Keratinocyte (primary cell): ENCODE measurements around the gene DEPDC1B. TPM values are rescaled to one million over a fixed set of nuclear protein-coding genes. Genes with fewer than 3 reads are reported as not detected.
"Not testable (repeated sequence)": the region's sequence is repeated elsewhere in the genome, so short reads cannot be mapped to it uniquely, and the experiment has no call there.

ENCODE experiments used
- DNase-seq: peaks from one replicate; pipeline ENCODE4 v3.0.0-alpha.2; 2011; ENCODE audit warnings: low read depth, missing footprints, low spot score
- FAIRE-seq: peaks from 2 replicates; lab custom pipeline; 2011; peaks lifted over from hg19 to GRCh38; lab: Jason Lieb, UNC
- H2AFZ ChIP-seq: 2 replicates; pipeline ENCODE4 v1.6.0; 2012; ENCODE audit warnings: low read length, control low read depth, inconsistent platforms; ENCODE audit not compliant: control insufficient read depth
- H3K27ac ChIP-seq: 2 replicates; pipeline ENCODE4 v1.5.1; 2011; ENCODE audit warnings: low read length; ENCODE audit not compliant: control insufficient read depth, insufficient read depth
- H3K27me3 ChIP-seq: 3 replicates; pipeline ENCODE4 v1.6.0; 2011; ENCODE audit warnings: low read length; ENCODE audit not compliant: control insufficient read depth, insufficient read depth; ENCODE audit errors: extremely low read depth
- H3K36me3 ChIP-seq, 2 experiments: 2 replicates in 1 of 2; 3 replicates in 1 of 2; pipeline ENCODE4 v1.5.1; 2011; ENCODE audit warnings: low read length in 2 of 2, mild to moderate bottlenecking in 1 of 2; ENCODE audit not compliant: control insufficient read depth in 2 of 2, insufficient read depth in 2 of 2; ENCODE audit errors: extremely low read depth in 1 of 2
- H3K4me1 ChIP-seq: 3 replicates; pipeline ENCODE4 v1.5.1; 2011; ENCODE audit warnings: low read length; ENCODE audit not compliant: control insufficient read depth, insufficient read depth; ENCODE audit errors: extremely low read depth
- H3K4me2 ChIP-seq: 3 replicates; pipeline ENCODE4 v1.6.0; 2011; ENCODE audit warnings: low read depth, low read length; ENCODE audit not compliant: control insufficient read depth, insufficient read depth; ENCODE audit errors: extremely low read depth
- H3K4me3 ChIP-seq, 3 experiments: fragments of 200-600 bp in 1 of 3; sonication (generic) in 1 of 3; 2 replicates in 2 of 3; 3 replicates in 1 of 3; pipeline ENCODE4 v1.5.1; 2011 to 2016; ENCODE audit warnings: low read length in 3 of 3, mild to moderate bottlenecking in 3 of 3, control low read depth in 2 of 3, inconsistent platforms in 1 of 3, low read depth in 1 of 3, mixed read lengths in 1 of 3, mixed run types in 1 of 3, moderate library complexity in 1 of 3; ENCODE audit not compliant: control insufficient read depth in 2 of 3, insufficient read depth in 2 of 3; ENCODE audit errors: extremely low read depth in 1 of 3
- H3K79me2 ChIP-seq: 2 replicates; pipeline ENCODE4 v1.6.0; 2012; ENCODE audit warnings: low read length; ENCODE audit not compliant: control insufficient read depth, insufficient read depth
- H3K9ac ChIP-seq: 3 replicates; pipeline ENCODE4 v1.6.0; 2011; ENCODE audit warnings: low read length; ENCODE audit not compliant: control insufficient read depth, insufficient read depth; ENCODE audit errors: extremely low read depth
- H3K9me1 ChIP-seq: 3 replicates; pipeline ENCODE4 v1.6.0; 2011; ENCODE audit warnings: low read length; ENCODE audit not compliant: control insufficient read depth, insufficient read depth; ENCODE audit errors: extremely low read depth
- H3K9me3 ChIP-seq: 2 replicates; pipeline ENCODE4 v1.5.1; 2012; ENCODE audit warnings: low read depth, low read length; ENCODE audit not compliant: control insufficient read depth
- H4K20me1 ChIP-seq: 3 replicates; pipeline ENCODE4 v1.6.0; 2011; ENCODE audit warnings: low read length; ENCODE audit not compliant: control insufficient read depth, insufficient read depth; ENCODE audit errors: extremely low read depth
- CTCF ChIP-seq, 3 experiments: IDR thresholded peaks in 1 of 3; conservative IDR thresholded peaks in 1 of 3; optimal IDR thresholded peaks in 1 of 3; 2 replicates in 2 of 3; 3 replicates in 1 of 3; pipeline versions ENCODE3 to v1.5.1; 2011; ENCODE audit warnings: low read length in 3 of 3, mild to moderate bottlenecking in 3 of 3, moderate library complexity in 2 of 3, control low read depth in 1 of 3, inconsistent platforms in 1 of 3; ENCODE audit not compliant: insufficient read depth in 2 of 3; ENCODE audit errors: extremely low read depth in 1 of 3
- EZH2 ChIP-seq: IDR thresholded peaks from one replicate; pipeline ENCODE4 v1.6.1; 2012; ENCODE audit warnings: inconsistent platforms, mild to moderate bottlenecking, low read length, moderate library complexity
- dilution Hi-C: fragments of 300-500 bp; cut with MboI; formaldehyde crosslinking; loops from one replicate; pipeline ENCODE4 v1.7.0; 2020; ENCODE audit warnings: low sequenced_read_pairs; ENCODE audit not compliant: extremely low pct_ligation_motif_present
- polyA plus RNA-seq, 5 experiments: library from polyadenylated mRNA; depleted of rRNA in 3 of 5; stranded (reverse) in 3 of 5; stranded (forward) in 1 of 5; unstranded in 1 of 5; fragments of >200 nt; gene quantifications; 1 replicate in 1 of 5; 2 replicates in 3 of 5; 3 replicates in 1 of 5; pipeline versions ENCODE4 v1.2.1 to v1.2.3, GENCODE V29; 2011 to 2012; ENCODE audit warnings: missing spikeins in 2 of 5, low read depth in 1 of 5, low replicate concordance in 1 of 5

DEPDC1B gene
- polyA plus RNA-seq, 1 donor (not counting 4 experiments of a cell fraction or from before 2014, with no cell fraction given) = 19.5 TPM

GRCh38 chr5:60630836-60631235 is 69.1 kb downstream of the DEPDC1B start:
- H2AFZ ChIP-seq = no peak overlapping the region
- no peaks in the 10 kb centered on the region for H3K27me3 ChIP-seq
- H3K4me1 ChIP-seq = no peaks in the 10 kb centered on the region
- no peaks in the 10 kb centered on the region for H3K9me1 ChIP-seq
- DNase-seq (no peak), FAIRE-seq (no peak)
- TF ChIP-seq EZH2 = no peak
- TF ChIP-seq CTCF (optimal IDR thresholded peaks at IDR 0.05 in 1 of 3, IDR thresholded peaks at IDR 0.05 in 1 of 3, conservative IDR thresholded peaks at IDR 0.05 in 1 of 3; ENCODE audit: extremely low read depth in 1 of 3, insufficient read depth in 2 of 3, low read length in 3 of 3) = no peak
- H3K9ac ChIP-seq = no peak overlapping the region
- no peaks in the 10 kb centered on the region for H3K79me2 ChIP-seq
- no peaks in the 10 kb centered on the region for H4K20me1 ChIP-seq
- H3K27ac ChIP-seq = no peak overlapping the region
- dilution Hi-C loops = no loop called here
- H3K4me2 ChIP-seq = no peak overlapping the region
- no peaks in the 10 kb centered on the region for H3K9me3 ChIP-seq
- peaks cover 0 to 10% of the 10 kb centered on the region in 2 experiments for H3K36me3 ChIP-seq
- H3K4me3 ChIP-seq = no peak overlapping the region

GRCh38 chr5:60630179-60630578 is 69.8 kb downstream of the DEPDC1B start:
- no peak overlapping the region for H3K4me3 ChIP-seq
- no peaks in the 10 kb centered on the region for H3K4me1 ChIP-seq
- no peak overlapping the region for H2AFZ ChIP-seq
- no peaks in the 10 kb centered on the region for H3K9me1 ChIP-seq
- no peaks in the 10 kb centered on the region for H3K9me3 ChIP-seq
- H3K27ac ChIP-seq = no peak overlapping the region
- no peak for FAIRE-seq
- no peaks in the 10 kb centered on the region for H3K27me3 ChIP-seq
- peaks cover 0 to 10% of the 10 kb centered on the region in 2 experiments for H3K36me3 ChIP-seq
- H4K20me1 ChIP-seq = no peaks in the 10 kb centered on the region
- H3K4me2 ChIP-seq = no peak overlapping the region
- H3K79me2 ChIP-seq = no peaks in the 10 kb centered on the region
- no peak for TF ChIP-seq EZH2
- no peak for TF ChIP-seq CTCF (optimal IDR thresholded peaks at IDR 0.05 in 1 of 3, IDR thresholded peaks at IDR 0.05 in 1 of 3, conservative IDR thresholded peaks at IDR 0.05 in 1 of 3; ENCODE audit: extremely low read depth in 1 of 3, insufficient read depth in 2 of 3, low read length in 3 of 3)
- no peak for DNase-seq
- dilution Hi-C loops = no loop called here
- H3K9ac ChIP-seq = no peak overlapping the region

- DNase-seq, H3K27ac ChIP-seq, H3K27me3 ChIP-seq, H3K79me2 ChIP-seq, H3K36me3 ChIP-seq, H3K4me2 ChIP-seq, H3K9me3 ChIP-seq, H3K4me3 ChIP-seq, H3K9me1 ChIP-seq, dilution Hi-C loops, FAIRE-seq, H4K20me1 ChIP-seq, H2AFZ ChIP-seq, H3K4me1 ChIP-seq, H3K9ac ChIP-seq: not testable (repeated sequence)
Measured at GRCh38 chr5:60624875-60625274, 75.1 kb downstream of the DEPDC1B start.

- dilution Hi-C loops, H4K20me1 ChIP-seq, H3K79me2 ChIP-seq: not testable (repeated sequence)
Measured at GRCh38 chr5:60620752-60621151, 79.2 kb downstream of the DEPDC1B start.

More at GRCh38 chr5:60620752-60621151, 79.2 kb downstream of the DEPDC1B start:
- not testable (repeated sequence) for H3K4me3 ChIP-seq, H3K27me3 ChIP-seq, H2AFZ ChIP-seq, H3K4me1 ChIP-seq, DNase-seq, FAIRE-seq, H3K4me2 ChIP-seq, H3K9me1 ChIP-seq, H3K9ac ChIP-seq, H3K9me3 ChIP-seq, H3K36me3 ChIP-seq, H3K27ac ChIP-seq
